MG63 (cell line): ENCODE data around the gene CLSTN3. TPM values are rescaled to one million over a fixed set of nuclear protein-coding genes. Genes with fewer than 3 reads are reported as not detected.

Experiments used
- DNase-seq: peaks from one replicate; pipeline ENCODE4 v3.0.0-alpha.2; 2020
- H3K27me3 ChIP-seq: fragments of 250-450 bp; sonication (Bioruptor Pico); 2 replicates; pipeline ENCODE4 v1.5.1; 2020; ENCODE audit warnings: mild to moderate bottlenecking, moderate library complexity
- H3K36me3 ChIP-seq: fragments of 250-450 bp; sonication (Bioruptor Pico); 2 replicates; pipeline ENCODE4 v1.5.1; 2020; ENCODE audit warnings: mild to moderate bottlenecking, moderate library complexity
- H3K4me3 ChIP-seq: fragments of 250-450 bp; sonication (Bioruptor Pico); 2 replicates; pipeline ENCODE4 v1.5.1; 2020; ENCODE audit warnings: mild to moderate bottlenecking, moderate library complexity
- H3K9me3 ChIP-seq: fragments of 250-450 bp; sonication (Bioruptor Pico); 2 replicates; pipeline ENCODE4 v1.5.1; 2020; ENCODE audit warnings: mild to moderate bottlenecking, moderate library complexity
- total RNA-seq: library from RNA; depleted of rRNA; stranded (reverse); fragments of >200 nt; shearing (Covaris generic); gene quantifications from 2 replicates; pipeline ENCODE4 v1.2.3, GENCODE V29; 2014; ENCODE audit warnings: low replicate concordance

The CLSTN3 gene
- total RNA-seq, 1 experiment from 2014 or later = not detected

GRCh38 chr12:7116916-7117315, 13.3 kb upstream of the CLSTN3 start:
- DNase-seq = no peak
- H3K9me3 ChIP-seq = no peaks in the 10 kb centered on the region
- no peak overlapping the region for H3K4me3 ChIP-seq
- H3K36me3 ChIP-seq = no peaks in the 10 kb centered on the region
- H3K27me3 ChIP-seq = 0 out of 2 replicates have a peak, but pooled peaks cover 3% of the 10 kb centered on the region

GRCh38 chr12:7117670-7118069, 12.5 kb upstream of the CLSTN3 start:
- Histone ChIP-seq H3K9me3 (no peaks in the 10 kb centered on the region), H3K36me3 (no peaks in the 10 kb centered on the region), H3K4me3 (no peak overlapping the region), H3K27me3 (0 out of 2 replicates have a peak, but pooled peaks cover 3% of the 10 kb centered on the region)
- DNase-seq = no peak

- no peak overlapping the region for H3K4me3 ChIP-seq
- 0 out of 2 replicates have a peak, but pooled peaks cover 3% of the 10 kb centered on the region for H3K27me3 ChIP-seq
- H3K36me3 ChIP-seq = no peaks in the 10 kb centered on the region
- H3K9me3 ChIP-seq = no peaks in the 10 kb centered on the region
- no peak for DNase-seq
Measured at GRCh38 chr12:7118881-7119280, 11.3 kb upstream of the CLSTN3 start.

GRCh38 chr12:7120166-7120565, 10.0 kb upstream of the CLSTN3 start:
- H3K36me3 ChIP-seq = no peaks in the 10 kb centered on the region
- H3K9me3 ChIP-seq = no peaks in the 10 kb centered on the region
- H3K27me3 ChIP-seq = 0 out of 2 replicates have a peak, but pooled peaks cover 3% of the 10 kb centered on the region
- H3K4me3 ChIP-seq = no peak overlapping the region
- no peak for DNase-seq

GRCh38 chr12:7121324-7121723, 8.8 kb upstream of the CLSTN3 start:
- no peak for DNase-seq
- H3K36me3 ChIP-seq = no peaks in the 10 kb centered on the region
- H3K4me3 ChIP-seq = no peak overlapping the region
- H3K27me3 ChIP-seq = 0 out of 2 replicates have a peak, but pooled peaks cover 3% of the 10 kb centered on the region
- H3K9me3 ChIP-seq = no peaks in the 10 kb centered on the region

- Histone ChIP-seq H3K4me3 (no peak overlapping the region), H3K27me3 (0 out of 2 replicates have a peak, but pooled peaks cover 1% of the 10 kb centered on the region), H3K9me3 (no peaks in the 10 kb centered on the region), H3K36me3 (no peaks in the 10 kb centered on the region)
- DNase-seq = no peak
Measured at GRCh38 chr12:7122811-7123769, 7.1 kb upstream of the CLSTN3 start.

GRCh38 chr12:7123806-7124522, 6.2 kb upstream of the CLSTN3 start:
- H3K4me3 ChIP-seq = no peak overlapping the region
- no peaks in the 10 kb centered on the region for H3K9me3 ChIP-seq
- no peak for DNase-seq
- H3K27me3 ChIP-seq = no peaks in the 10 kb centered on the region
- H3K36me3 ChIP-seq = no peaks in the 10 kb centered on the region

GRCh38 chr12:7125632-7126227, 4.4 kb upstream of the CLSTN3 start:
- no peak overlapping the region for H3K4me3 ChIP-seq
- H3K27me3 ChIP-seq = peaks cover 10% of the 10 kb centered on the region
- H3K36me3 ChIP-seq = no peaks in the 10 kb centered on the region
- DNase-seq = no peak
- no peaks in the 10 kb centered on the region for H3K9me3 ChIP-seq

GRCh38 chr12:7127916-7128626, 2.1 kb upstream of the CLSTN3 start:
- Histone ChIP-seq H3K4me3 (no peak overlapping the region), H3K9me3 (no peaks in the 10 kb centered on the region), H3K36me3 (no peaks in the 10 kb centered on the region), H3K27me3 (peaks cover 15% of the 10 kb centered on the region)
- no peak for DNase-seq

- Histone ChIP-seq H3K27me3 (peaks cover 15% of the 10 kb centered on the region), H3K4me3 (peak within 1 kb of the TSS; percentile 24), H3K9me3 (no peaks in the 10 kb centered on the region), H3K36me3 (no peaks in the 10 kb centered on the region)
- no peak for DNase-seq
Measured at GRCh38 chr12:7128681-7129286, 1.4 kb upstream of the CLSTN3 start, which contains the start of gene RBP5. RBP5 (minus strand) TSS chr12:7128889; CDS start chr12:7128775, 114 bp downstream.

GRCh38 chr12:7129287-7129871, 792 bp upstream of the CLSTN3 start:
- no peaks in the 10 kb centered on the region for H3K36me3 ChIP-seq
- no peak for DNase-seq
- H3K9me3 ChIP-seq = no peaks in the 10 kb centered on the region
- H3K27me3 ChIP-seq = peaks cover 15% of the 10 kb centered on the region
- H3K4me3 ChIP-seq = peak overlapping the region; percentile 24

GRCh38 chr12:7130701-7131501, 730 bp downstream of the CLSTN3 start:
- H3K36me3 ChIP-seq = no peaks in the 10 kb centered on the region
- no peak overlapping the region for H3K4me3 ChIP-seq
- no peak for DNase-seq
- no peaks in the 10 kb centered on the region for H3K9me3 ChIP-seq
- peaks cover 15% of the 10 kb centered on the region for H3K27me3 ChIP-seq

GRCh38 chr12:7131502-7131866, 1.3 kb downstream of the CLSTN3 start:
- no peaks in the 10 kb centered on the region for H3K9me3 ChIP-seq

GRCh38 chr12:7134396-7135166, 4.4 kb downstream of the CLSTN3 start:
- no peak for DNase-seq
- no peaks in the 10 kb centered on the region for H3K9me3 ChIP-seq
- peaks cover 9% of the 10 kb centered on the region for H3K27me3 ChIP-seq

More at GRCh38 chr12:7131502-7131866, 1.3 kb downstream of the CLSTN3 start:
- Histone ChIP-seq H3K4me3 (no peak overlapping the region), H3K36me3 (no peaks in the 10 kb centered on the region), H3K27me3 (peaks cover 15% of the 10 kb centered on the region)
- DNase-seq = no peak

More at GRCh38 chr12:7134396-7135166, 4.4 kb downstream of the CLSTN3 start:
- H3K4me3 ChIP-seq = no peak overlapping the region
- H3K36me3 ChIP-seq = no peaks in the 10 kb centered on the region
